Regular cardiac myocyte (primary cell): ENCODE measurements around the gene ENAM. TPM values are rescaled to one million over a fixed set of nuclear protein-coding genes. Genes with fewer than 3 reads are reported as not detected.

Source experiments
- total RNA-seq: library from RNA; depleted of rRNA; stranded (reverse); fragments of >200 nt; gene quantifications from 2 replicates; pipeline ENCODE4 v1.2.3, GENCODE V29; 2014

The ENAM gene
- under 0.01 TPM in 1 of 2 replicates, not detected in the other for total RNA-seq

GRCh38 chr4:70628444-70628843 is at the start of gene ENAM:
TSS of gene ENAM (plus strand) at chr4:70628744. CDS start at chr4:70629501, 757 bp downstream.

GRCh38 chr4:70591955-70592582 is 36.5 kb upstream of the ENAM start, which contains the start of gene AMBN:
TSS of gene AMBN (plus strand) at chr4:70592256. CDS start at chr4:70592359, 103 bp downstream.

GRCh38 chr4:70666369-70666768 is 37.8 kb downstream of the ENAM start, which contains the start of gene JCHAIN:
TSS of gene JCHAIN (minus strand) at chr4:70666508. CDS start at chr4:70666490, 18 bp downstream.

GRCh38 chr4:70687821-70688794 is 59.6 kb downstream of the ENAM start, which contains the start of gene UTP3:
TSS of gene UTP3 (plus strand) at chr4:70688532. CDS start at chr4:70688678, 146 bp downstream.

Other genes with a start within 250 kb of the ENAM start
- gene SMR3B, start 245.6 kb upstream of the ENAM start, total RNA-seq: not detected in 2 replicates
- not detected in 2 replicates for gene OPRPN, start 230.8 kb upstream of the ENAM start, total RNA-seq
- not detected in 2 replicates for gene MUC7, start 156.5 kb upstream of the ENAM start, total RNA-seq
- gene AMTN, start 110.2 kb upstream of the ENAM start, total RNA-seq: not detected in 2 replicates
- gene AMBN, start 36.5 kb upstream of the ENAM start, total RNA-seq: not detected in 2 replicates
- 0.19 and 2.0 TPM in 2 replicates for gene JCHAIN, start 37.8 kb downstream of the ENAM start, total RNA-seq
- 19.2 and 33.5 TPM in 2 replicates for gene UTP3, start 59.8 kb downstream of the ENAM start, total RNA-seq
- 30.5 and 66.2 TPM in 2 replicates for gene RUFY3, start 93.2 kb downstream of the ENAM start, total RNA-seq
- gene GRSF1, start 211.1 kb downstream of the ENAM start, total RNA-seq: 84.0 and 124 TPM in 2 replicates